Effector CD8-positive, alpha-beta T cell (primary cell): ENCODE measurements around the gene CRYL1.

Experiments used
- DNase-seq: peaks from one replicate; lab custom pipeline; 2025; lab: John Stamatoyannopoulos, UW

CRYL1 gene

GRCh38 chr13:20528452-20528851 lies 2.8 kb upstream of the CRYL1 start:
- DNase-seq: no peak

DNA sequence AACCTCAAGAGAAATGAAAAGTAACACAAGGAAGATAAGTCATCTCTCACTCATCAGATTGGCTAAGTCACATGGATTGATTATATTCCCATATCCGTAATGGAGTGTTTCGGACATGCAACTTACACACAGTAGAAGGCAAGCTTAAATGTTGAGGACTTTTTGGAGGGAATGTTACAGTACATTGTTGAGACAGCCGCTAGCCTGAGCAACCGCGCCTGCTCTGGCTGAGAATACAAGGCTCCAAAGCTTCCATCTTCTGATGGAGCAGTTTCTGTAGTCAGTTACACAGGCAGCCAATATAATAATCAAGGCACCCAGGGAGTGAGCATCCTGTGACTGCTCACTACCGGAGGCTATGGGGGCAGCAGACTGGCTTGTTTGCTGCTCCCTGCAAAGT lies 1.0 kb upstream of the CRYL1 start:
- DNase-seq: no peak

DNA sequence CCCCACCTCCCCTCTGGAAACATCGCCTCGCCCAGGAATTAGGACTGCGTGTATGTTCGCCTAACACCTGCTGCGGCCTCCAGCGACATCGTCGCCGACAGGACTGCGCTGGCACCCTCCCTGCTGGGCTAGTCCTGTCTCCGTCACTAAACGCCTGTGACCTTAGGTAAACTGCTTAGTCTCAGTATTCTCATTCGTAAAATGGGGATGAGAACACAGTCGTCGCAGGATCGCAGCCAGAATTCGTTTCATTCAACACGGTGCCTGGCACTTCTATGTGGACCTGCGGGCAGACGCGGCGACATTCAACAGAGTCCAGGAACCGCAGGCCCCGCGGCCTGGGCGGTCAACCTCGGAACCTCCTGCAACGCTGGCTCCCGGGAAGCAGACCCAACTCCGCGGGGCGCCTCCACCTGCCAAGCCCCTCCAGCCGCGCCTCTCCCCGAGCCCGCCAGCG lies 485 bp downstream of the CRYL1 start:
- DNase-seq: no peak

GRCh38 chr13:20521364-20522115 lies 4.1 kb downstream of the CRYL1 start:
- no peak for DNase-seq

DNA sequence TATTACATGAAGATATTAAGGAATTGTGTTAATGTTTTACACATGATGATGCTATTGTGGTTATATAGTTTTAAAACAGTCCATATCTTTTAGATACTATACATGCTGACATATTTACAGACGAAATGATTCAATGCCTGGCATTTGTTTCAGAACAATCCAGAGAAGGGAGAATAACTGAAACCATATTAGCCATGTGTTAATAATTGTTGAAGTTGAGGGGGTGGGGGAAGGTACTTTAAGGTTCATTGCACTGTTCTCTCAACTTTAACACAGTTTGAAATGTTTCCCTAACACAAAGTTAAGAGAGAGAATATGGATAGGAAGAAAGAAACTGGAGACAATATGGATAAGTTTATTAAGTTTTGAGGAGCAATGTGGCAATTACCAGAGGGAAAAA lies 5.8 kb downstream of the CRYL1 start:
- no peak for DNase-seq

DNA sequence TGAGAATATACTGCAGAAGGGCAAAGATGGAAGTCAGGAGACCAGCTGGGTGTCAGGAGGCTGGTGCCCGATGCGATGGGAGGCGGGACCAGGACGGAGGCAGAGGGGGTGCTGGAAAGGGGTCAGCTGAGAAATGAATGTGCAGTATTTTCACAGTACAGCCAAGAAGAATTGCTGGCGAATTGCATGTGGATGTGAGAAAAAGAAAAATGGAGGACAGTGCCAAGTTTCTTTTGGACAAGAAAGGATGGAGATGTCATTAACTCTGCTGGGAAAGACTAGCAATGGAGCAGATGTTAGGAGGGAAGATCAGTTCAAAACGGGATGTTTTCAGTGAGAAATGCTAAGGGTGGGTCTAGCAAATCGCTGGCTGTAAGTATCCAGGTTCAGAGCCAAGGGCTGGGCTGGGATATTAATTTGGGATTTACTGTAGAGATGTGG lies 7.0 kb downstream of the CRYL1 start:
- no peak for DNase-seq

GRCh38 chr13:20514866-20515265 lies 10.8 kb downstream of the CRYL1 start:
- DNase-seq: no peak

DNA sequence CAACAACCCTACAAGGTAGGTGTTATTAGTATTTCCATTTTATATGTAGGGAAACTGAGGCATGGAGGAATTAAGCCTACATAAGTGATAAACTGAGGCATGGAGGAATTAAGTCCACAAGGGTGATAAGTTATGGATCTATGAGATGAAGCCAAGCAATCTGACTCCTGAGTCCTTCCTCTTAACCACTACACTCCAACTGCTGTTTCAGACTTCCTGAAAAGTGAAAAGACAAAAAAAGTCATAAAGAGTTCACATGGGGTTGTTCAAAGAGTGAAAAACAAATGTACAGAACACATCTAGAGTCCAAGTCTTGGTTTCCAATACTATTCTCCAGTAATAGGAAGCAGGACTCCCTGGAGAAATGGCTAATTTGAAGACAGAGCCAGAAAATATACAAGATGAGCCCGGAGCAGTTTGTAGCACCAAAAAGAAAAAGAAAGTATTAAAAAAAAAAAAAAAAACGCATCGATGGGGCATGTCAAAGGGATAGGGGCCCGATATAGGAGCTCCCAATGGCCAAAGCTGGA lies 12.1 kb downstream of the CRYL1 start:
- no peak for DNase-seq

GRCh38 chr13:20512042-20512683 lies 13.5 kb downstream of the CRYL1 start:
- DNase-seq: no peak

GRCh38 chr13:20506696-20507095 lies 19.0 kb downstream of the CRYL1 start:
- DNase-seq: no peak

- no peak for DNase-seq
These were observed 20.0 kb downstream of the CRYL1 start for GRCh38 chr13:20505405-20506366.

DNA sequence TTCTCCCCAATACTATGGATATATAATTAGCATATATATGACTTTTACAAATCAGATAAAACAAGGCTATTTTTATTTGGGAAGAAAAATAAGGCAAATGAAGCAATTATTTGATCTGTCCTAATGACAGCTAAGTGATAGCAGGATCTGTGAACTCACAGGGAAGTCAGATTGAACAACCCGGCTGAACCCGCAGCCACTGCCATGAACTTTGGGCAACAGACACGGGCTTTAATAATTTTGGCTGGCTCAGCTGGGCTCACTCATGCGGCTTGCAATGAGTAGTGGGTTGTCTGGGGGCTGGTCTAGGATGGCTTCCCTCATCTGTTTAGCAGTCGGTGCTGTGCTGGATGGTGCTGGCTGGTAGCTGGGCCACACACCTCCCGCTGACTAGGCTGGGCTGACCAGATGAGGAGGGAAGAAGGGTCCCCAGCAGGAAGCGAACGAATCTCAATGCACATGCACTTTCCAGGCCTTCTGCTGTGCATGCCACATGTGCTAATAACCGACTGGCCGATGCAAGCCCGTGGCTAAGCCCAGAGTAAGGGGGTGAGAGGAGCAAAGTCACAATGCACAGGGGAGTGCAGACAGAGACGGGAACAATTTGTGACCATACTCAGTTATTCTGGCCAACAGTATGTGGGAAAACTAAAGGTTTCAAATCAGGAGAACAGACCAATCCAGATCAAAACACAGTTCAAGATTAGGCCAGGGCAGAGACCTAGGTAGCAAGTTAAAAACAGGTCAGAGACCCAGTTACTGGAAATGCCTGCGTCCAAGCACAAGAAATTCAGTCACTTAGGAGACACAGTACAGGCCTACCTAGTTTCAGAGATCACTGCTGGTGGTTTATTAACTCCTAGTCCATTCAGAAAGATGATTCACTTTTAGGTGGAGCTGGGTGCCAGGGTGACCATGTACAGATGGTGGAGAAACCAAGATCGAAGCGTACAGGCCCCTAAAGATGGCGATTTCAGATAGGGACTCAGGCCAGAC lies 22.3 kb downstream of the CRYL1 start:
- no peak for DNase-seq

GRCh38 chr13:20501592-20501991 lies 24.1 kb downstream of the CRYL1 start:
- DNase-seq: no peak

GRCh38 chr13:20501120-20501519 lies 24.5 kb downstream of the CRYL1 start:
- no peak for DNase-seq

DNA sequence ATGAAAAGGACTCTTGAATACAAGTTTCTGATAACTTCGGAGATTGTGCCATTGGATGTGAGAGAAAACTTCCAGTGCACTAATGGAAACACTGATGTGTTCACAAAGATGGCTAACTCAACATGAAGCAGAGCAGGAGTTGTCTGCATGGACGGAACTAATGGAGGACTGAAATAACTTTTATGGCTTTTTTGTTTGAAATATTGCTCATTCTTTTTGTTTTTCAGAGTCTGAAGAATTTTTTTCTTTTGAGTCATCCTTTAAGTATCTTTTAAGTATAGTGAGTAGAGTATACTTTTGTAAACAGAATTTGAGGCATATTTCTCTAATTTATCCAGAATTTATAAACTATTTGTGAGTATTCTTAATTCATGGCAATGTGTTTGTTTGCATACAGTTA lies 25.7 kb downstream of the CRYL1 start:
- no peak for DNase-seq

DNA sequence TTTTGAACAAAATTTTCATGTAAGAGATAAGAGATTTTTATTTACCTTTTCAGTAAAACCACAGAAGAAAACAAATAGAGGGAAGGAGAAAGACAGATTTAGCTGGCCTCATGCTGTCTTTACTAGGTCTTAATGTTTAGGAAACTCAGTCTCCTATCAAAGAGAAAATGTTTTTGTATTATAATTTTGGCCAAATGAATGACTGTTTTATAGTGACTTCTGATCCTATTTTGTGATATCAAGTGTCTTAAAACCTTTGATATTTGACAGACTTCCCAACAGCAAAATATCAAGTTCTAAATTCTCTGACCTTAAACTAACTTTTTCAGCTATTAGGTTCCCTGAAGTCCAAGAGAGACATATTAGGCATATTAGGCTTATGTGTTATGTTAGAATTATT lies 27.0 kb downstream of the CRYL1 start:
- no peak for DNase-seq

GRCh38 chr13:20498129-20498528 lies 27.5 kb downstream of the CRYL1 start:
- no peak for DNase-seq

- DNase-seq: no peak
These were observed 28.5 kb downstream of the CRYL1 start for GRCh38 chr13:20497006-20497775.

- DNase-seq: peak; percentile 36
These were observed 30.3 kb downstream of the CRYL1 start for GRCh38 chr13:20495087-20496023.
